ENCODE results near the gene SUGP1.

DNA sequence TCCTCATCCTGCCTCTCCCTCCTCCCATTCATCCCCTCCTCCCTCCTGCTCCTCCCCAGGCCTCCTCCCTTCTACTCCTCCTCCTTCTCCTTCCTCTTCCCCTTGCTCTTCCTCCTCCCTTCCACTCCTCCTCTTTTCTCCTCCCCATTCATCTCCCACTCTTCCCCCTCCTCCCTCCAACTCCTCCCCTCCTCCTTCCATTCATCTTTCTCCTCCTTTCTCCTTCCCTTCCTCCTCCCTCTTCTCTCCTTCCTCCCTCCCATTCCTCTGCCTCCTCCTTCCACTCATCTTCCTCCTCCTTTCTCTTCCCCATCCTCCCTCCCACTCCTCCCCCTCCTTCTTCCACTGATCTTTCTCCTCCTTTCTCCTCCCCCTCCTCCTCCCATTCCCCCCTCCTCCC lies 80.6 kb downstream of the SUGP1 start:
- TF ChIP-seq CTCF (conservative IDR thresholded peaks at IDR 0.05; ENCODE audit: low read depth, low read length) (no peak), MXI1 (IDR thresholded peaks at IDR 0.05; ENCODE audit: borderline replicate concordance, low read depth, low read length) (no peak), POLR2A (IDR thresholded peaks at IDR 0.05; ENCODE audit: low read depth, low read length) (no peak), BHLHE40 (IDR thresholded peaks at IDR 0.05; ENCODE audit: low read depth, low read length) (no peak), SMC3 (IDR thresholded peaks at IDR 0.05; ENCODE audit: low read depth, low read length) (no peak), MAZ (IDR thresholded peaks at IDR 0.05; ENCODE audit: borderline replicate concordance, low read depth, low read length) (no peak)

Data from IMR-90 (cell line).